ENCODE data around the gene STRBP. TPM values are rescaled to one million over a fixed set of nuclear protein-coding genes. Genes with fewer than 3 reads are reported as not detected.

STRBP gene
- total RNA-seq, 1 donor from 2014 or later: 11.7 TPM

- H3K4me3 Mint-ChIP-seq (ENCODE audit: unreplicated experiment): no peak overlapping the region
- H3K9me3 Mint-ChIP-seq (ENCODE audit: low read depth): no peaks in the 10 kb centered on the region
- no peak for TF ChIP-seq CTCF (IDR thresholded peaks at IDR 0.05)
- no peaks in the 10 kb centered on the region for H3K27me3 Mint-ChIP-seq (ENCODE audit: low read depth)
- no peak for DNase-seq (ENCODE audit: low spot score)
- no peak overlapping the region for H3K27ac Mint-ChIP-seq (ENCODE audit: unreplicated experiment)
- peaks cover 1% of the 10 kb centered on the region for H3K36me3 Mint-ChIP-seq (ENCODE audit: low read depth)
- peaks cover 35% of the 10 kb centered on the region for H3K4me1 Mint-ChIP-seq (ENCODE audit: low read depth)
Measured at GRCh38 chr9:123115146-123115913, 153.1 kb downstream of the STRBP start.

- Mint-ChIP-seq H3K36me3 (ENCODE audit: low read depth) (peaks cover 5% of the 10 kb centered on the region), H3K4me1 (ENCODE audit: low read depth) (peaks cover 19% of the 10 kb centered on the region), H3K4me3 (ENCODE audit: unreplicated experiment) (no peak overlapping the region), H3K27me3 (ENCODE audit: low read depth) (no peaks in the 10 kb centered on the region), H3K9me3 (ENCODE audit: low read depth) (no peaks in the 10 kb centered on the region), H3K27ac (ENCODE audit: unreplicated experiment) (no peak overlapping the region)
- TF ChIP-seq CTCF (IDR thresholded peaks at IDR 0.05): no peak
- DNase-seq (ENCODE audit: low spot score): no peak
Measured at GRCh38 chr9:123113185-123113584, 155.2 kb downstream of the STRBP start.

DNA sequence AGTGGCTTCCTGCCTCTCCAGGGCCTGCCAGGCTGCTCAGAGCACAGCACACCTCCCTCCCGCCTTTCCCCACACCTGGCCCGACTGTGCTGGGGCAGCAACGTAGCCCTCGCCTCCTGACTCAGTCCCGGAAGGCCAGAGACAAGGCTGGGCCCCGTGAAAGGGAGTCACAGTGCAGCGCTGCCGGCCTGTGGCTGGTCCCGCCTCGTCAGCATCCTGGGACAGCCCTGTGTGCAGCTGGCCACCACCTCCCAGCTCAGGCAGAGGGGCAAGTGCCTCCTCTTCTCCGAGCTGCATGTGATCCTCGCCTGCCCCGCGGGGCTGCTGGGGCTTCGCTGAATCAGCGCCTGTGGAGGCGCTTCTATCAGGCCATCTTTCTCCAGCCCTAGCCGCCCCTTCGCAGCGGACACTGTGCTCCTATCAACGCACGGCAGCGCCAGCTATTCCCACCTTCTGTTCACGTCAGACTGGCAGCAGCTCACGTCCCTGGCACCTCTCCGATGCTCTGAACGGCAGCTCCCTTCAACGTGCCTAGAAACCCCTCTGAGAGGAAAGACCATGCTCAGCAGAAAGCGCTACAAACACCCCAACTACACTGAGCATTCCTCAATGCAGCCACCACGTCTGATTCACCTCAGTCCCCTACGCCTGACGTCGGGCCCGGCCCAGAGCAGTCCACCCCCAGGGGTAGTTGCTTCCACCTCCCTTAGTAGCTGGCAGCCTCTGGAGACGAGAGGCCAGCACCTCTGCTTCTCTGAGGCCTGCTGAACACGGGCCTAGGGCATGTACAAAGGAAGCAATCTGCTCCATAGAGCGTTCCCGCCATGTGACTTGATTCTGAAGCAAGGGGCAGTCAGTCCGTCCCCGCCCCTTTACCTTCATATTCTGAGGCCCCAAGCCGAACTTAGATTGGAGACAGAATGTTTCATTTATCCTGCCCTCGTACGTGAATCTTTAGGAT lies 156.1 kb downstream of the STRBP start:
- H3K4me3 Mint-ChIP-seq (ENCODE audit: unreplicated experiment): no peak overlapping the region
- H3K27ac Mint-ChIP-seq (ENCODE audit: unreplicated experiment): peak overlapping the region; percentile 74
- no peak for TF ChIP-seq CTCF (IDR thresholded peaks at IDR 0.05)

GRCh38 chr9:123111427-123112014 lies 156.9 kb downstream of the STRBP start:
- Mint-ChIP-seq H3K27me3 (ENCODE audit: low read depth) (no peaks in the 10 kb centered on the region), H3K4me1 (ENCODE audit: low read depth) (peaks cover 7% of the 10 kb centered on the region), H3K9me3 (ENCODE audit: low read depth) (no peaks in the 10 kb centered on the region), H3K27ac (ENCODE audit: unreplicated experiment) (peak overlapping the region; percentile 27), H3K4me3 (ENCODE audit: unreplicated experiment) (no peak overlapping the region), H3K36me3 (ENCODE audit: low read depth) (peaks cover 18% of the 10 kb centered on the region)
- no peak for TF ChIP-seq CTCF (IDR thresholded peaks at IDR 0.05)
- DNase-seq (ENCODE audit: low spot score): no peak

More for the DNA sequence above, 156.1 kb downstream of the STRBP start:
- no peak for DNase-seq (ENCODE audit: low spot score)
- Mint-ChIP-seq H3K9me3 (ENCODE audit: low read depth) (no peaks in the 10 kb centered on the region), H3K27me3 (ENCODE audit: low read depth) (no peaks in the 10 kb centered on the region), H3K36me3 (ENCODE audit: low read depth) (peaks cover 11% of the 10 kb centered on the region), H3K4me1 (ENCODE audit: low read depth) (peaks cover 13% of the 10 kb centered on the region)
